OCI-M1 (cell line): ENCODE data around the gene C11orf21.

ENCODE experiments used
- DNase-seq: peaks from one replicate; lab custom pipeline; 2025; lab: John Stamatoyannopoulos, UW

C11orf21 gene

GRCh38 chr11:2271327-2272227 lies 30.1 kb downstream of the C11orf21 start:
- DNase-seq, result no peak

GRCh38 chr11:2271077-2271326 lies 30.7 kb downstream of the C11orf21 start:
- DNase-seq, result no peak

- no peak for DNase-seq
Measured at GRCh38 chr11:2270322-2271076, 31.2 kb downstream of the C11orf21 start, which contains the start of gene ASCL2. Gene ASCL2 (minus strand): TSS chr11:2270588. CDS start chr11:2270332, 256 bp downstream.

- DNase-seq, result no peak
Measured at GRCh38 chr11:2269601-2270321, 32.0 kb downstream of the C11orf21 start.

GRCh38 chr11:2268729-2269600 lies 32.8 kb downstream of the C11orf21 start:
- peak; percentile 38 for DNase-seq

GRCh38 chr11:2267851-2268728 lies 33.6 kb downstream of the C11orf21 start:
- no peak for DNase-seq

- no peak for DNase-seq
Measured at GRCh38 chr11:2267306-2267850, 34.3 kb downstream of the C11orf21 start.

- DNase-seq, result no peak
Measured at GRCh38 chr11:2266586-2267305, 35.0 kb downstream of the C11orf21 start.

- no peak for DNase-seq
Measured at GRCh38 chr11:2265854-2266585, 35.7 kb downstream of the C11orf21 start.

GRCh38 chr11:2265396-2265795 lies 36.3 kb downstream of the C11orf21 start:
- DNase-seq, result peak; percentile 77

- DNase-seq, result no peak
Measured at GRCh38 chr11:2264366-2265053, 37.2 kb downstream of the C11orf21 start.

- no peak for DNase-seq
Measured at GRCh38 chr11:2263724-2264360, 37.9 kb downstream of the C11orf21 start.

GRCh38 chr11:2263071-2263565 lies 38.6 kb downstream of the C11orf21 start:
- DNase-seq, result no peak

GRCh38 chr11:2262301-2263070 lies 39.2 kb downstream of the C11orf21 start:
- no peak for DNase-seq

- no peak for DNase-seq
Measured at GRCh38 chr11:2261436-2262230, 40.1 kb downstream of the C11orf21 start.
